DMS 273 treated with DMSO at 0.1 percent for 48 hours (cell line): ENCODE results near the gene ITFG1.
"Not testable (repeated sequence)": the region's sequence is repeated elsewhere in the genome, so short reads cannot be mapped to it uniquely, and the experiment has no call there.

Source experiments
- DNase-seq: peaks from one replicate; lab custom pipeline; 2025; lab: John Stamatoyannopoulos, UW

The ITFG1 gene

GRCh38 chr16:47413041-47413440, 47.8 kb downstream of the ITFG1 start:
- DNase-seq: no peak

DNA sequence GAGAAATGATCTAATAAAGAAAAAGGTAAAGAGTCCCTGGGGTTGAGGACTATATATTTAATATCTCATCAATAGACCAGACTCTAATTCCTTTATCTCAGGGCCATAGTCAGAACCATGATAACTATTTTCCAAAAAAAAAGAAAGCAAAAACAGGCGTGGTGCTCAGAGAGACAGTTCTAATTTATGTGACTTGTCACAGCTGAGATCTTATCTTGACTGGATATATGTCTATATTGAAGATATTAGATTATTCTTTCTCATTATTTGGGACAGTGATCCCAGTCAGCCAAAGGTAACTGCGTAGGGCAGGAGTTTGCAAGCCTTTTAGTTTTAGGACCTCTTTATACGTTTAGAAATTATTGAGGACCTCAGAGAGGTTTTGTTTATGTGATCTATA, 52.4 kb downstream of the ITFG1 start:
- DNase-seq: no peak

DNA sequence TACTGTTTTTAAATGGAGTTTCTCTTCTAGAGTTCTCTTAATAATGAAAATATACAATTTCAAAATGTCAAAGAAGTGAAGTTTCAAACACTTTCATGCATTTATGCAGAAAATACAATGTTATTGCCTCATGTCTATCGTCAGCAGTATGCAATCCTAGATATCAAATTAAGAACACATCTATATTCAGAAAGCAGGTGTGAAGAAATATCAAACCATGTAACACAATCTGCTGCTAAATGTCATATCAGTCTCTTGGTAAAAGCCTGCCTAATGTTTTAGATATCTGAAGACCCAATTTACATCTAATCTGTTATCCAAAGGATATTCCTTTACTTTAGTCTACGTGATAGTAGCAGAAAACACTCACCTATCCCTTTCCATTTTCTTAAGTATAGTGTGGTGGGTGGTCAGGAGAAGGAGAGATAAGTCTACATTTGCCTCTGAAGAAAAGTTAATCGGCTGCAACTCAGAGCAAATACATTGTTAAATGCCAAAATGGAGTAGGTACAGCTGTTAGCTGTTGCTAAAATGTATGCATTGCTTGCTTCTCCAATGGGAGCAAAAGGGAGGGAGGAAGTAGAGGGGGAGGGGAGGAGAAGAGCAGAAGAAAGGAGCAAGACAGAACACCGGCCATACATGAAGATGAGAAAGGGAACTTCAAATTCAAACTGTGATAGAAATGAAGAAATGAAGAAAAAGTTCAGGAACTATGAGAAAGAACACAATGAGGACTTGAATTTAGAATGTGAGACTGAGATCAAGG, 64.9 kb downstream of the ITFG1 start:
- no peak for DNase-seq

GRCh38 chr16:47392081-47392480, 68.8 kb downstream of the ITFG1 start:
- no peak for DNase-seq

- no peak for DNase-seq
Measured at GRCh38 chr16:47388705-47389104, 72.2 kb downstream of the ITFG1 start.

GRCh38 chr16:47387026-47387734, 73.7 kb downstream of the ITFG1 start:
- DNase-seq: no peak

DNA sequence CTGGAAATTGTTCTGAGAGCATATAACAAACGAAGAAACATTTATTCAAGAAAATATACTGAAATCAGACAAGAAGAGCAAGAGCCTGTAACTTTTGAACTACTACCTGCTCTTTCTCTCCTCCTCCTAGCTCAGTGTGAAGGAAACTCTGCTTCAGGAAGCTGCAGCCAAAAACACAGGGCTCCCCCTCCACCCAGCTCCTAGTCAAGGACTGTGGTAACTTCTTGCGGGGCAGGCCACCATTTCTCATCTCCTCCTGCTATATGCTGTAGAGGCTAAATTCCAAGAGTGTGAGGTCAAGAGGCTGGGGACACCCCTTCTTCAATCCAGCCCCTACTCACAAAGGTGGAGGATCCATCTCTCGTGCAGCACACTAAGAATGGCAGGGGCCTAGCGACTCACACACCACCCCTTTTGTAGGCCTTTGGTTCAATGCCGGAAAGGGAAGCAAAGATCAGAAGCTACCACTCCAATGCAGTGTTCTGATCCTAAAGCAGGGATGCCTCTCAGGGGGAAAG, 74.6 kb downstream of the ITFG1 start:
- DNase-seq: no peak

GRCh38 chr16:47382362-47382761, 78.5 kb downstream of the ITFG1 start:
- DNase-seq: no peak

DNA sequence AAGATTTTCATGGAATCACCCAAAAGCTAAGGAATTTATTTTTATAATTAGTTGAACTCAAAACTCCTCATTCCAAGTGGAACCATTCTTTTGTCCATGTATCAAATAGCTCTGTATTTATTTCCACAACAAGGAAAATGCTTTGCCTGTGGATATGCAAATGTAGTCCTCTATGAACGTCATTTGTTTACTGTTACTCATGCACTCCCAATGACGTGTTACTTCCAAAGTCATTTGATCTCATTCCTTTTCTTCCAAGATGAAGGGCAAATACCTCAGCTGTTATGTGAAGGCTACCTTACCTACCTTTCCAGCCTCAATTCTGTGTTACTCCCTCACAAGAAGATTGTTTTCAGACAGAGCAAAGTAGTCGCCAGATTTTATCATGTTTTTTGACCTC, 83.7 kb downstream of the ITFG1 start:
- DNase-seq: no peak

- DNase-seq: peak; percentile 3
Measured at GRCh38 chr16:47375423-47375822, 85.4 kb downstream of the ITFG1 start.

GRCh38 chr16:47374629-47375028, 86.2 kb downstream of the ITFG1 start:
- DNase-seq: no peak

- no peak for DNase-seq
Measured at GRCh38 chr16:47371271-47372014, 89.4 kb downstream of the ITFG1 start.

GRCh38 chr16:47370536-47370935, 90.3 kb downstream of the ITFG1 start:
- DNase-seq: no peak

GRCh38 chr16:47366228-47366627, 94.6 kb downstream of the ITFG1 start:
- DNase-seq: no peak

- DNase-seq: no peak
Measured at GRCh38 chr16:47363761-47364160, 97.1 kb downstream of the ITFG1 start.

DNA sequence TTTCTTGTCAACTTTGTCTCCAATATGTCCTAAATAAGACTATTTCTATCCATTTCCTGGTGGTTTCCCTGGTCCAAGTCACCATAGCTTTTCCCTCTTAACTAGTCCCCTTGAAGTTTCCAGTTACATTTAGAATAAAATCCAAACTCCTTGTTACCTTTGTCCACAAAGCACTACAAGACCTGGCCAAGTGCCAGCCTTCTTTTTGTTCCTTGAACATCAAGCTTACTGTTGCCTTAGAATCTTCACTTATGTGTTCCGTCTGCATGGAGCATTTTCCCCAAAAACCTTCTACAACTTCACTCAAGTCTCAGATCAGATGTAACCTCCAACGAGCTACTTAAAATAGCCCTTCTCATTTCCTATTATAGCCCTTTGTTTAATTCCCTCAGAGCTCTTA, 101.4 kb downstream of the ITFG1 start:
- no peak for DNase-seq

- no peak for DNase-seq
Measured at GRCh38 chr16:47358816-47359215, 102.0 kb downstream of the ITFG1 start.

GRCh38 chr16:47349029-47349428, 111.8 kb downstream of the ITFG1 start:
- DNase-seq: not testable (repeated sequence)

GRCh38 chr16:47347021-47347696, 113.7 kb downstream of the ITFG1 start:
- DNase-seq: not testable (repeated sequence)

DNA sequence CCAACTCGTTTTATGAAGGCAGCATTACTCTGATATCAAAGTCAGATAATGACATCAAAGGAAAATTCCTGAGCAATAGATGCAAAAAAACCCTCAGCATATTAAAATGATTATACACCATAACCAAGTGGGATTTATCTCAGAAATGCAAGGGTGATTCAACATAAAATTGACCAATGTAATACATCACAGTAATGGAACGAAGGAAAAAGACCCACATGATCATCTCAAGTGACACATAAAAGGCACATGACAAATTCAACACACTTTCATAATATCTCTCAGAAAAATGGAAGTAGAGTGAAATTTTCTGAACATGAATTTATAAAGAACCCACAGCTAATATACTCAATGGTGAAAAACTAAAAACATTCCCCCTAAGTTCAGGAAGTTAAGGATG, 118.8 kb downstream of the ITFG1 start:
- no peak for DNase-seq

DNA sequence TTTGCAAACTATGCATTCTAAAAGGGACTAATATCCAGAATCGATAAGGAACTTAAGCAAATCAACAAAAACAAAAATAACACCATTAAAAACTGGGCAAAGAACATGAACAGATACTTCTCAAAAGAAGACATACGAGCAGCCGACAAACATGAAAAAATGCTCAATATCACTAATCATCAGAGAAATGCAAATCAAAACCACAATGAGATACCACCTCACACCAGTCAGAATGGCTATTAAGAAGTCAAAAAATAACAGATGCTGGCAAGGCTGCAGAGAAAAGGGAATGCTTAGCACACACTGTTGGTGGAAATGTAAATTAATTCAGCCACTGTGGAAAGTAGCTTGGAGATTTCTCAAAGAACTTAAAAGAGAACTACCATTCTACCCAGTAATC, 130.3 kb downstream of the ITFG1 start:
- DNase-seq: not testable (repeated sequence)

- DNase-seq: not testable (repeated sequence)
Measured at GRCh38 chr16:47324309-47324708, 136.6 kb downstream of the ITFG1 start.
